Keratinocyte (primary cell): Measurements from ENCODE around the gene FGF12. TPM values are rescaled to one million over a fixed set of nuclear protein-coding genes. Genes with fewer than 3 reads are reported as not detected.

Source experiments
- DNase-seq: peaks from one replicate; pipeline ENCODE4 v3.0.0-alpha.2; 2011; ENCODE audit warnings: low read depth, missing footprints, low spot score
- FAIRE-seq: peaks from 2 replicates; lab custom pipeline; 2011; peaks lifted over from hg19 to GRCh38; lab: Jason Lieb, UNC
- H2AFZ ChIP-seq: 2 replicates; pipeline ENCODE4 v1.6.0; 2012; ENCODE audit warnings: low read length, control low read depth, inconsistent platforms; ENCODE audit not compliant: control insufficient read depth
- H3K27ac ChIP-seq: 2 replicates; pipeline ENCODE4 v1.5.1; 2011; ENCODE audit warnings: low read length; ENCODE audit not compliant: control insufficient read depth, insufficient read depth
- H3K27me3 ChIP-seq: 3 replicates; pipeline ENCODE4 v1.6.0; 2011; ENCODE audit warnings: low read length; ENCODE audit not compliant: control insufficient read depth, insufficient read depth; ENCODE audit errors: extremely low read depth
- H3K36me3 ChIP-seq, 2 experiments: 2 replicates in 1 of 2; 3 replicates in 1 of 2; pipeline ENCODE4 v1.5.1; 2011; ENCODE audit warnings: low read length in 2 of 2, mild to moderate bottlenecking in 1 of 2; ENCODE audit not compliant: control insufficient read depth in 2 of 2, insufficient read depth in 2 of 2; ENCODE audit errors: extremely low read depth in 1 of 2
- H3K4me1 ChIP-seq: 3 replicates; pipeline ENCODE4 v1.5.1; 2011; ENCODE audit warnings: low read length; ENCODE audit not compliant: control insufficient read depth, insufficient read depth; ENCODE audit errors: extremely low read depth
- H3K4me2 ChIP-seq: 3 replicates; pipeline ENCODE4 v1.6.0; 2011; ENCODE audit warnings: low read depth, low read length; ENCODE audit not compliant: control insufficient read depth, insufficient read depth; ENCODE audit errors: extremely low read depth
- H3K4me3 ChIP-seq, 3 experiments: fragments of 200-600 bp in 1 of 3; sonication (generic) in 1 of 3; 2 replicates in 2 of 3; 3 replicates in 1 of 3; pipeline ENCODE4 v1.5.1; 2011 to 2016; ENCODE audit warnings: low read length in 3 of 3, mild to moderate bottlenecking in 3 of 3, control low read depth in 2 of 3, inconsistent platforms in 1 of 3, low read depth in 1 of 3, mixed read lengths in 1 of 3, mixed run types in 1 of 3, moderate library complexity in 1 of 3; ENCODE audit not compliant: control insufficient read depth in 2 of 3, insufficient read depth in 2 of 3; ENCODE audit errors: extremely low read depth in 1 of 3
- H3K79me2 ChIP-seq: 2 replicates; pipeline ENCODE4 v1.6.0; 2012; ENCODE audit warnings: low read length; ENCODE audit not compliant: control insufficient read depth, insufficient read depth
- H3K9ac ChIP-seq: 3 replicates; pipeline ENCODE4 v1.6.0; 2011; ENCODE audit warnings: low read length; ENCODE audit not compliant: control insufficient read depth, insufficient read depth; ENCODE audit errors: extremely low read depth
- H3K9me1 ChIP-seq: 3 replicates; pipeline ENCODE4 v1.6.0; 2011; ENCODE audit warnings: low read length; ENCODE audit not compliant: control insufficient read depth, insufficient read depth; ENCODE audit errors: extremely low read depth
- H3K9me3 ChIP-seq: 2 replicates; pipeline ENCODE4 v1.5.1; 2012; ENCODE audit warnings: low read depth, low read length; ENCODE audit not compliant: control insufficient read depth
- H4K20me1 ChIP-seq: 3 replicates; pipeline ENCODE4 v1.6.0; 2011; ENCODE audit warnings: low read length; ENCODE audit not compliant: control insufficient read depth, insufficient read depth; ENCODE audit errors: extremely low read depth
- CTCF ChIP-seq, 3 experiments: IDR thresholded peaks in 1 of 3; conservative IDR thresholded peaks in 1 of 3; optimal IDR thresholded peaks in 1 of 3; 2 replicates in 2 of 3; 3 replicates in 1 of 3; pipeline versions ENCODE3 to v1.5.1; 2011; ENCODE audit warnings: low read length in 3 of 3, mild to moderate bottlenecking in 3 of 3, moderate library complexity in 2 of 3, control low read depth in 1 of 3, inconsistent platforms in 1 of 3; ENCODE audit not compliant: insufficient read depth in 2 of 3; ENCODE audit errors: extremely low read depth in 1 of 3
- EZH2 ChIP-seq: IDR thresholded peaks from one replicate; pipeline ENCODE4 v1.6.1; 2012; ENCODE audit warnings: inconsistent platforms, mild to moderate bottlenecking, low read length, moderate library complexity
- dilution Hi-C: fragments of 300-500 bp; cut with MboI; formaldehyde crosslinking; loops from one replicate; pipeline ENCODE4 v1.7.0; 2020; ENCODE audit warnings: low sequenced_read_pairs; ENCODE audit not compliant: extremely low pct_ligation_motif_present
- polyA plus RNA-seq, 5 experiments: library from polyadenylated mRNA; depleted of rRNA in 3 of 5; stranded (reverse) in 3 of 5; stranded (forward) in 1 of 5; unstranded in 1 of 5; fragments of >200 nt; gene quantifications; 1 replicate in 1 of 5; 2 replicates in 3 of 5; 3 replicates in 1 of 5; pipeline versions ENCODE4 v1.2.1 to v1.2.3, GENCODE V29; 2011 to 2012; ENCODE audit warnings: missing spikeins in 2 of 5, low read depth in 1 of 5, low replicate concordance in 1 of 5

The FGF12 gene
- polyA plus RNA-seq, 1 donor (not counting 4 experiments of a cell fraction or from before 2014, with no cell fraction given), result 4.1 TPM

DNA sequence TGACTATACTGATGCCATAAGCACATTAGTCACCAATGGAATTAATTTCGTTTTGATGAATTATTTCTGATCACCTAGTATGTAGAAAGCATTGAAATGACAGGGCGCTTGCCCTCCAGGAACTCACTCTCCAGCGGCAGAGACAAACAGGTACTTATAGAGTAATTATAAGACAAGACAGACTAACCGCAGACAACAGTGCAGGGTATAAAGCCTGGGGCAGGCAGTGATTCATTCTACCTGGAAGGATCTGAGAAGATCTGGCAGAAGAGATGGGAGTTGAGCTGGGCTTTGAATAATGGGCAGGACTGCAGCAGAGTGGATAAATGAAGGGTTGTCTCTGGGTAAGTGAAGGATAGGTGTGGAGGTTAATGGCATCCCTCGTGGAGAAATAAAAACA lies 331.8 kb downstream of the FGF12 start:
- Histone ChIP-seq H3K36me3 (no peaks in the 10 kb centered on the region), H2AFZ (no peak overlapping the region), H3K27me3 (no peaks in the 10 kb centered on the region), H3K4me1 (no peaks in the 10 kb centered on the region), H3K9me3 (no peaks in the 10 kb centered on the region), H3K9ac (no peak overlapping the region), H3K4me3 (no peak overlapping the region), H3K9me1 (no peaks in the 10 kb centered on the region), H3K79me2 (no peaks in the 10 kb centered on the region), H3K27ac (no peak overlapping the region), H4K20me1 (no peaks in the 10 kb centered on the region), H3K4me2 (no peak overlapping the region)
- no peak for DNase-seq
- TF ChIP-seq CTCF (optimal IDR thresholded peaks at IDR 0.05 in 1 of 3, IDR thresholded peaks at IDR 0.05 in 1 of 3, conservative IDR thresholded peaks at IDR 0.05 in 1 of 3; ENCODE audit: extremely low read depth in 1 of 3, insufficient read depth in 2 of 3, low read length in 3 of 3) (no peak), EZH2 (no peak)
- no peak for FAIRE-seq
- dilution Hi-C loops, result no loop called here

- no peaks in the 10 kb centered on the region for H3K27me3 ChIP-seq
- H3K9me3 ChIP-seq, result no peaks in the 10 kb centered on the region
- no peaks in the 10 kb centered on the region for H3K36me3 ChIP-seq
- no peaks in the 10 kb centered on the region for H3K9me1 ChIP-seq
- H3K9ac ChIP-seq, result no peak overlapping the region
- H3K4me3 ChIP-seq, result no peak overlapping the region
- dilution Hi-C loops, result no loop called here
- no peak for TF ChIP-seq EZH2
- TF ChIP-seq CTCF (optimal IDR thresholded peaks at IDR 0.05 in 1 of 3, IDR thresholded peaks at IDR 0.05 in 1 of 3, conservative IDR thresholded peaks at IDR 0.05 in 1 of 3; ENCODE audit: extremely low read depth in 1 of 3, insufficient read depth in 2 of 3, low read length in 3 of 3), result no peak
- H2AFZ ChIP-seq, result no peak overlapping the region
- DNase-seq (no peak), FAIRE-seq (no peak)
- no peaks in the 10 kb centered on the region for H4K20me1 ChIP-seq
- H3K79me2 ChIP-seq, result no peaks in the 10 kb centered on the region
- no peak overlapping the region for H3K4me2 ChIP-seq
- H3K27ac ChIP-seq, result no peak overlapping the region
- no peaks in the 10 kb centered on the region for H3K4me1 ChIP-seq
Measured at GRCh38 chr3:192392986-192393385, 334.4 kb downstream of the FGF12 start.
